ENCODE data around the gene NPAS3. TPM values are rescaled to one million over a fixed set of nuclear protein-coding genes. Genes with fewer than 3 reads are reported as not detected.

The NPAS3 gene
- total and polyA plus RNA-seq, 10 donors: 0.13 to 9.5 (median 2.9) TPM

DNA sequence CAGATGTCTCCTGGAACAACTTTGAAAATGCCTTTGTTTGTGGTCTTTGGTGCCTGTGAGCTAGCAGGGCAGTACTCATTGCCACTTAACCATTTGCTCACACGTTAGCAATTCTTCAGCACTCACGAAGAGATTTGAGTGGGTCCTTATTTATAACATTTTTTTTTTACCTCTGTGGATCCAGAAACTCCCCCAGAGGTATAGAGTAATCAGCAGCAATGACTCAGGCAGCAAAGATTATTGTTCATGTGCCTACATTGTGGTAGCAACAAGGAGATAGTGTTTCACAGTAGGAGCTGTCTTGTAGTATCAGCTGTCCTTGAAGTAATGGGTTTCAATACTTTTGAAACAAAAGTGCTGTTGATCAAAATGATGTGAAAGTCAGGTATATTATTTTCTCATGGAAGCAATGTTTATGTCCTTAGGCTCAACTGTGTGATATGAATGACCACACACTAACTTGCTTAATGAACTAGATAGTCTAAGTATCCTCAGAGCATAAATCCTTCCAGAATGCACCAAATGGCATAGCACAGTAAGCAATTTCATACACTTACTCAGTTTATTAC lies 708.1 kb downstream of the NPAS3 start:
- Histone ChIP-seq H3K9me3 (no peaks in the 10 kb centered on the region), H3K4me1 (no peaks in the 10 kb centered on the region), H3K27me3 (replicated peaks in 1 of 7) (no peaks in the 10 kb centered on the region), H3K27ac (no peak overlapping the region), H3K4me3 (no peak overlapping the region), H3K36me3 (no peaks in the 10 kb centered on the region)
- intact Hi-C loops (cut with DNase I; ENCODE audit: low total_unique reads): no loop called here
- 72 to 98% (median 86%) methylated on average over 2 of the region's 2 CpGs for WGBS, 5 donors
- no peak for DNase-seq
- no peak for TF ChIP-seq POLR2AphosphoS5 (IDR thresholded peaks at IDR 0.05)
- TF ChIP-seq, protein P1, sequence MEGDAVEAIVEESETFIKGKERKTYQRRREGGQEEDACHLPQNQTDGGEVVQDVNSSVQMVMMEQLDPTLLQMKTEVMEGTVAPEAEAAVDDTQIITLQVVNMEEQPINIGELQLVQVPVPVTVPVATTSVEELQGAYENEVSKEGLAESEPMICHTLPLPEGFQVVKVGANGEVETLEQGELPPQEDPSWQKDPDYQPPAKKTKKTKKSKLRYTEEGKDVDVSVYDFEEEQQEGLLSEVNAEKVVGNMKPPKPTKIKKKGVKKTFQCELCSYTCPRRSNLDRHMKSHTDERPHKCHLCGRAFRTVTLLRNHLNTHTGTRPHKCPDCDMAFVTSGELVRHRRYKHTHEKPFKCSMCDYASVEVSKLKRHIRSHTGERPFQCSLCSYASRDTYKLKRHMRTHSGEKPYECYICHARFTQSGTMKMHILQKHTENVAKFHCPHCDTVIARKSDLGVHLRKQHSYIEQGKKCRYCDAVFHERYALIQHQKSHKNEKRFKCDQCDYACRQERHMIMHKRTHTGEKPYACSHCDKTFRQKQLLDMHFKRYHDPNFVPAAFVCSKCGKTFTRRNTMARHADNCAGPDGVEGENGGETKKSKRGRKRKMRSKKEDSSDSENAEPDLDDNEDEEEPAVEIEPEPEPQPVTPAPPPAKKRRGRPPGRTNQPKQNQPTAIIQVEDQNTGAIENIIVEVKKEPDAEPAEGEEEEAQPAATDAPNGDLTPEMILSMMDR (IDR thresholded peaks at IDR 0.05 in 8 of 11, conservative IDR thresholded peaks at IDR 0.05 in 3 of 11): no peak
- no peak for TF ChIP-seq POLR2A (IDR thresholded peaks at IDR 0.05)

GRCh38 chr14:33647385-33647786 lies 708.7 kb downstream of the NPAS3 start:
- Histone ChIP-seq H3K27me3 (replicated peaks in 1 of 7) (no peaks in the 10 kb centered on the region), H3K36me3 (no peaks in the 10 kb centered on the region), H3K4me1 (no peaks in the 10 kb centered on the region), H3K4me3 (no peak overlapping the region), H3K9me3 (no peaks in the 10 kb centered on the region), H3K27ac (no peak overlapping the region)
- TF ChIP-seq, protein P1 (IDR thresholded peaks at IDR 0.05 in 8 of 11, conservative IDR thresholded peaks at IDR 0.05 in 3 of 11): no peak
- TF ChIP-seq POLR2A (IDR thresholded peaks at IDR 0.05) (no peak), POLR2AphosphoS5 (IDR thresholded peaks at IDR 0.05) (no peak)
- WGBS, 5 donors: 75 to 95% (median 85%) methylated on average over 3 of the region's 3 CpGs
- no peak for DNase-seq
- intact Hi-C loops (cut with DNase I; ENCODE audit: low total_unique reads): no loop called here

GRCh38 chr14:33650430-33650829 lies 711.8 kb downstream of the NPAS3 start:
- 62 to 81% (median 72%) methylated on average over 3 of the region's 3 CpGs for WGBS, 5 donors
- DNase-seq: no peak
- intact Hi-C loops (cut with DNase I; ENCODE audit: low total_unique reads): no loop called here
- TF ChIP-seq POLR2A (IDR thresholded peaks at IDR 0.05) (no peak), POLR2AphosphoS5 (IDR thresholded peaks at IDR 0.05) (no peak)
- TF ChIP-seq, protein P1 (IDR thresholded peaks at IDR 0.05 in 8 of 11, conservative IDR thresholded peaks at IDR 0.05 in 3 of 11): no peak
- no peak overlapping the region for H3K4me3 ChIP-seq
- H3K4me1 ChIP-seq: no peaks in the 10 kb centered on the region
- no peaks in the 10 kb centered on the region for H3K27me3 ChIP-seq (replicated peaks in 1 of 7)
- H3K9me3 ChIP-seq: no peaks in the 10 kb centered on the region
- H3K36me3 ChIP-seq: no peaks in the 10 kb centered on the region
- no peak overlapping the region for H3K27ac ChIP-seq

DNA sequence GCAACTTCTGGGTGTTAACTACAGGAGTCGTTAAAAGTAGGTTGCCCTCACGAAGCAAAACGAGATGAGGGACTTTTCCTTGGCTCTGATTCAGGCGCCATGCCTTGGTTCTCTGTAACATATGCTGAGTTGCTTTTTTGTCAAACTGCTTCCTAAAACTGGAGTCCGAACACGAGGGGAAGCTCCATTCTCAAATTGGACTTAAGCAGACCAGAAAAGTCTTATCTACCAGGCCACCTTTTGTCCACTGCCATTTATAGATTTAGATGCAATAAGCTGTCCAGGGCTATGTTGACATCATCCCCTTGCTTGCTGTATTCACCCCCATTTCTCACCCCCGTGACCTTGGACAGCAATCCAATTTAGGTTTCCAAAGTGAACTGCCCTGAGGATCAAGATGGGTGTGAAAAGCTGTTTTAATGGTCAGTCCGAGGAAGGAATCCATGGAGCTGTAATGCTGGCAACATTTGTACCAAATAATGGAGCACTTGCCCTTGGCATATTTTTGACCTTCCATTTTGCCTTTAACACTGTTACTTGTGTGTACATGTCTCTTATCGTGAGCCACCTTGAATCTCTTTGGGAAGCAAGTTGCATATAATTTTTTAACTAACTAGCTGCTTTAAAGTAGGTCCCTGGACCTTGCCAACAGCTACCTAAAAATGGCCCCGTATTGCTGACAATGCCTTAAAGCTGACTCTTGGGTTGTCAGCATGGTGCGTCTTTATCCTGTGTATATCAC lies 714.1 kb downstream of the NPAS3 start:
- 70 to 89% (median 80%) methylated on average over 11 of the region's 11 CpGs for WGBS, 5 donors
- TF ChIP-seq POLR2AphosphoS5 (IDR thresholded peaks at IDR 0.05) (no peak), POLR2A (IDR thresholded peaks at IDR 0.05) (no peak)
- TF ChIP-seq, protein P1 (IDR thresholded peaks at IDR 0.05 in 8 of 11, conservative IDR thresholded peaks at IDR 0.05 in 3 of 11): no peak
- H3K27ac ChIP-seq: no peak overlapping the region
- H3K4me1 ChIP-seq: no peaks in the 10 kb centered on the region
- H3K36me3 ChIP-seq: no peaks in the 10 kb centered on the region
- no peaks in the 10 kb centered on the region for H3K27me3 ChIP-seq (replicated peaks in 1 of 7)
- intact Hi-C loops (cut with DNase I; ENCODE audit: low total_unique reads): no loop called here
- H3K9me3 ChIP-seq: no peaks in the 10 kb centered on the region
- DNase-seq: no peak
- H3K4me3 ChIP-seq: no peak overlapping the region
